Measurements from ENCODE around the gene KNG1.
A peak's percentile ranks its signal among the peaks of the same experiment; 100 is the strongest.

The KNG1 gene

GRCh38 chr3:186775999-186776398 is 58.8 kb downstream of the KNG1 start:
- no peak for DNase-seq (ENCODE audit: low read depth in 2 of 2)

GRCh38 chr3:186779204-186779603 is 62.0 kb downstream of the KNG1 start:
- DNase-seq (ENCODE audit: low read depth in 2 of 2) = no peak

- DNase-seq (ENCODE audit: low read depth in 2 of 2) = no peak
Observed at GRCh38 chr3:186782542-186783057, 65.4 kb downstream of the KNG1 start.

GRCh38 chr3:186783058-186783730 is 66.0 kb downstream of the KNG1 start, which contains the start of gene EIF4A2:
Gene EIF4A2, plus strand, starts transcription at chr3:186783577. Its CDS starts 34 bp downstream, at chr3:186783611.
- peak; percentile 78 to 88 for DNase-seq (ENCODE audit: low read depth in 2 of 2)

GRCh38 chr3:186783731-186784515 is 66.8 kb downstream of the KNG1 start:
- peak; percentile 62 to 68 for DNase-seq (ENCODE audit: low read depth in 2 of 2)

- DNase-seq (ENCODE audit: low read depth in 2 of 2) = no peak
Observed at GRCh38 chr3:186784820-186785494, 67.8 kb downstream of the KNG1 start.

GRCh38 chr3:186785495-186786018 is 68.4 kb downstream of the KNG1 start:
- no peak for DNase-seq (ENCODE audit: low read depth in 2 of 2)

- DNase-seq (ENCODE audit: low read depth in 2 of 2) = no peak
Observed at GRCh38 chr3:186786922-186787321, 69.8 kb downstream of the KNG1 start.

- no peak for DNase-seq (ENCODE audit: low read depth in 2 of 2)
Observed at GRCh38 chr3:186787642-186788481, 70.7 kb downstream of the KNG1 start.

GRCh38 chr3:186788482-186789370 is 71.6 kb downstream of the KNG1 start:
- DNase-seq (ENCODE audit: low read depth in 2 of 2) = no peak

GRCh38 chr3:186789554-186790260 is 72.5 kb downstream of the KNG1 start:
- DNase-seq (ENCODE audit: low read depth in 2 of 2) = no peak

GRCh38 chr3:186790261-186790981 is 73.3 kb downstream of the KNG1 start:
- DNase-seq (ENCODE audit: low read depth in 2 of 2) = no peak

All from stimulated activated CD8-positive, alpha-beta memory T cell treated with anti-CD3 and anti-CD28 coated beads, Interleukin-2, amount 100 ng/mL, for 48 hours (primary cell).